SK-N-SH (cell line): ENCODE measurements around the gene NDUFS7. TPM values are rescaled to one million over a fixed set of nuclear protein-coding genes. Genes with fewer than 3 reads are reported as not detected.

Experiments used
- CTCF ChIA-PET: fragments of 300-600, 350-600 bp; formaldehyde crosslinking; extraction: SDS; loops from one replicate; lab custom pipeline; 2021; lab: Yijun Ruan, JAX
- POLR2A ChIA-PET: fragments of 350-600 bp; sonication (Branson Sonifier 250); formaldehyde crosslinking; extraction: SDS; loops from one replicate; lab custom pipeline; 2020; ENCODE audit warnings: antibody characterized with exemption, inconsistent platforms; lab: Yijun Ruan, JAX
- DNase-seq: peaks from one replicate; pipeline ENCODE4 v3.0.0; 2012
- H2AFZ ChIP-seq: fragments of 200-600 bp; sonication (generic); 2 replicates; pipeline ENCODE4 v1.8.1; 2016; ENCODE audit warnings: antibody characterized with exemption, mild to moderate bottlenecking, low read depth
- H3F3A ChIP-seq: fragments of 200-600 bp; sonication (generic); replicated peaks from 2 replicates; pipeline ENCODE3; 2016; ENCODE audit warnings: antibody characterized with exemption, mild to moderate bottlenecking; ENCODE audit not compliant: insufficient read depth
- H3K27ac ChIP-seq, 2 experiments: fragments of 200-500 bp in 1 of 2; fragments of 200-600 bp in 1 of 2; sonication (Bioruptor generic) in 1 of 2; sonication (generic), shearing (Covaris generic) in 1 of 2; 2 replicates each; pipeline versions ENCODE4 v1.5.1 to v1.6.1; 2014 to 2016; ENCODE audit warnings: low read depth in 2 of 2, inconsistent platforms in 1 of 2, low read length in 1 of 2, mild to moderate bottlenecking in 1 of 2, mixed read lengths in 1 of 2
- H3K27me3 ChIP-seq: fragments of 200-600 bp; sonication (generic), shearing (Covaris generic); 2 replicates; pipeline ENCODE4 v1.6.1; 2016; ENCODE audit warnings: mixed run types; ENCODE audit not compliant: insufficient read depth
- H3K36me3 ChIP-seq, 2 experiments: fragments of 200-500 bp in 1 of 2; fragments of 200-600 bp in 1 of 2; sonication (Bioruptor generic) in 1 of 2; sonication (generic) in 1 of 2; replicated peaks in 1 of 2; 2 replicates each; pipeline versions ENCODE3 to v1.5.1; 2014 to 2016; ENCODE audit warnings: low read length in 1 of 2, mild to moderate bottlenecking in 1 of 2; ENCODE audit not compliant: insufficient read depth in 2 of 2, control insufficient read depth in 1 of 2
- H3K4me1 ChIP-seq, 2 experiments: fragments of 200-500 bp in 1 of 2; fragments of 200-600 bp in 1 of 2; sonication (Bioruptor generic) in 1 of 2; sonication (generic), shearing (Covaris generic) in 1 of 2; 2 replicates each; pipeline versions ENCODE4 v1.5.1 to v1.6.1; 2014 to 2016; ENCODE audit warnings: low read depth in 1 of 2, low read length in 1 of 2, mixed run types in 1 of 2; ENCODE audit not compliant: insufficient read depth in 2 of 2, control insufficient read depth in 1 of 2
- H3K4me2 ChIP-seq: fragments of 200-600 bp; sonication (generic), shearing (Covaris generic); 2 replicates; pipeline ENCODE4 v1.6.1; 2017; ENCODE audit warnings: mixed run types
- H3K4me3 ChIP-seq, 2 experiments: fragments of 200-500 bp in 1 of 2; fragments of 200-600 bp in 1 of 2; sonication (Bioruptor generic) in 1 of 2; sonication (generic), shearing (Covaris generic) in 1 of 2; 2 replicates each; pipeline versions ENCODE4 v1.5.1 to v1.8.1; 2014 to 2016; ENCODE audit warnings: low read depth in 2 of 2, inconsistent platforms in 1 of 2, low read length in 1 of 2, mild to moderate bottlenecking in 1 of 2, mixed read lengths in 1 of 2, moderate library complexity in 1 of 2
- H3K79me2 ChIP-seq: fragments of 200-600 bp; sonication (generic); 2 replicates; pipeline ENCODE4 v1.8.1; 2017; ENCODE audit warnings: mild to moderate bottlenecking; ENCODE audit not compliant: insufficient read depth
- H3K9ac ChIP-seq: fragments of 200-600 bp; sonication (generic); 2 replicates; pipeline ENCODE4 v1.6.1; 2017; ENCODE audit warnings: mixed run types
- H3K9me2 ChIP-seq: fragments of 200-600 bp; sonication (generic); 2 replicates; pipeline ENCODE4 v1.6.1; 2017; ENCODE audit warnings: mixed run types
- H3K9me3 ChIP-seq: fragments of 200-600 bp; sonication (generic); 2 replicates; pipeline ENCODE4 v1.6.1; 2017; ENCODE audit warnings: mixed run types, mild to moderate bottlenecking, moderate library complexity
- H4K20me1 ChIP-seq: fragments of 200-600 bp; sonication (generic); 2 replicates; pipeline ENCODE4 v1.6.1; 2017; ENCODE audit warnings: mild to moderate bottlenecking, mixed run types; ENCODE audit not compliant: insufficient read depth
- EZH2phosphoT487 ChIP-seq: fragments of 200-600 bp; sonication (generic); IDR thresholded peaks from 2 replicates; pipeline ENCODE4 v1.6.1; 2017; ENCODE audit warnings: low read depth, mixed run types, mild to moderate bottlenecking, antibody characterized with exemption, moderate library complexity, borderline replicate concordance
- FOXJ3 ChIP-seq: sonication (generic); formaldehyde crosslinking; IDR thresholded peaks from 2 replicates; pipeline ENCODE4 v1.5.1; 2020; ENCODE audit warnings: mild to moderate bottlenecking, missing genetic modification reagents
- MEF2A ChIP-seq: IDR thresholded peaks from 2 replicates; pipeline ENCODE4 v1.4.0; 2012; ENCODE audit warnings: low read depth, borderline replicate concordance
- RFX5 ChIP-seq: IDR thresholded peaks from 2 replicates; pipeline ENCODE4 v1.6.1; 2012; ENCODE audit warnings: mild to moderate bottlenecking, improper control_type of control experiment, low read length
- RXRA ChIP-seq: IDR thresholded peaks from 2 replicates; pipeline ENCODE4 v1.4.0; 2012; ENCODE audit warnings: low read depth, mild to moderate bottlenecking, borderline replicate concordance
- SIN3A ChIP-seq: IDR thresholded peaks from 2 replicates; pipeline ENCODE4 v1.6.1; 2012; ENCODE audit warnings: low read depth, mild to moderate bottlenecking, low read length, moderate library complexity, borderline replicate concordance
- TAF1 ChIP-seq: IDR thresholded peaks from 2 replicates; pipeline ENCODE4 v1.6.1; 2012; ENCODE audit warnings: low read depth, mild to moderate bottlenecking, low read length, moderate library complexity, borderline replicate concordance
- TCF12 ChIP-seq: IDR thresholded peaks from 2 replicates; pipeline ENCODE4 v1.4.0; 2012
- WGBS: methylation state at CpG from one replicate; pipeline ENCODE4 v1.1.6; 2017; ENCODE audit warnings: low lambda C conversion rate; 5-methylcytosine and 5-hydroxymethylcytosine counted together
- polyA plus RNA-seq, 3 experiments: library from polyadenylated mRNA; depleted of rRNA; stranded (reverse); fragments of >200 nt; gene quantifications; 2 replicates each; pipeline ENCODE4 v1.2.3, GENCODE V29; 2012
- TF ChIP-seq, protein P1 (sequence below): IDR thresholded peaks from 2 replicates; pipeline ENCODE4 v1.6.1; 2012; ENCODE audit warnings: mild to moderate bottlenecking, low read depth, low read length, moderate library complexity
- TF ChIP-seq, protein P2 (sequence below): IDR thresholded peaks from 2 replicates; pipeline ENCODE4; 2012
- TF ChIP-seq, protein P3 (sequence below): fragments of 150-350 bp; IDR thresholded peaks from 2 replicates; pipeline ENCODE4 v1.6.1; 2017; ENCODE audit warnings: antibody characterized with exemption, low read length, low read depth, borderline replicate concordance
- TF ChIP-seq, protein P4 (sequence below): fragments of 150-350 bp; IDR thresholded peaks from 2 replicates; pipeline ENCODE4 v1.6.1; 2016; ENCODE audit warnings: mild to moderate bottlenecking, low read depth, low read length

NDUFS7 gene
- polyA plus RNA-seq, 1 of the 3 experiments (the other 2 are of a cell fraction): 66.4 TPM

DNA sequence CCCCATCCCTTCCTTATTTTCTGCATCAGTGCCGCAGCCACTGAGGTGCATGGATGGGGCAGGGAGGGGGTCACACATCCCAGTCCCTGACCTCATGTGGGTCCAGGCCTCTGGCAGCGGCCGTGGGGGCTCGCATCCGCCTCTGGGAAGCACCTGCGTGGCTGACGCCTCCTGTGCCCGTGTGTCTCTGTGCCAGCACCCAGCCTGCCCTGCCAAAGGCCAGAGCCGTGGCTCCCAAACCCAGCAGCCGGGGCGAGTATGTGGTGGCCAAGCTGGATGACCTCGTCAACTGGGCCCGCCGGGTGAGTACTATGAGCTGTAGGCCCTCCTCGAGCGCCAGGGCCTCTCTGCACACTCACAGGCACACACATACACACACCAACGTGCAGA is 4.9 kb downstream of the NDUFS7 start:
- WGBS: 97% methylated on average over 6 of the region's 17 CpGs
- Histone ChIP-seq H3K4me2 (no peak overlapping the region), H3K9ac (no peak overlapping the region), H3K9me2 (no peaks in the 10 kb centered on the region), H3K4me3 (no peak overlapping the region), H3K27ac (no peak overlapping the region), H3F3A (peaks cover 8% of the 10 kb centered on the region), H3K79me2 (peaks cover 17% of the 10 kb centered on the region), H3K27me3 (no peaks in the 10 kb centered on the region), H3K36me3 (peaks cover 0 to 15% of the 10 kb centered on the region in 2 experiments), H4K20me1 (no peaks in the 10 kb centered on the region), H3K9me3 (no peaks in the 10 kb centered on the region)
- ChIA-PET POLR2A (no interaction called here), CTCF (no interaction called here)
- no peak for DNase-seq
- TF ChIP-seq, protein P1, sequence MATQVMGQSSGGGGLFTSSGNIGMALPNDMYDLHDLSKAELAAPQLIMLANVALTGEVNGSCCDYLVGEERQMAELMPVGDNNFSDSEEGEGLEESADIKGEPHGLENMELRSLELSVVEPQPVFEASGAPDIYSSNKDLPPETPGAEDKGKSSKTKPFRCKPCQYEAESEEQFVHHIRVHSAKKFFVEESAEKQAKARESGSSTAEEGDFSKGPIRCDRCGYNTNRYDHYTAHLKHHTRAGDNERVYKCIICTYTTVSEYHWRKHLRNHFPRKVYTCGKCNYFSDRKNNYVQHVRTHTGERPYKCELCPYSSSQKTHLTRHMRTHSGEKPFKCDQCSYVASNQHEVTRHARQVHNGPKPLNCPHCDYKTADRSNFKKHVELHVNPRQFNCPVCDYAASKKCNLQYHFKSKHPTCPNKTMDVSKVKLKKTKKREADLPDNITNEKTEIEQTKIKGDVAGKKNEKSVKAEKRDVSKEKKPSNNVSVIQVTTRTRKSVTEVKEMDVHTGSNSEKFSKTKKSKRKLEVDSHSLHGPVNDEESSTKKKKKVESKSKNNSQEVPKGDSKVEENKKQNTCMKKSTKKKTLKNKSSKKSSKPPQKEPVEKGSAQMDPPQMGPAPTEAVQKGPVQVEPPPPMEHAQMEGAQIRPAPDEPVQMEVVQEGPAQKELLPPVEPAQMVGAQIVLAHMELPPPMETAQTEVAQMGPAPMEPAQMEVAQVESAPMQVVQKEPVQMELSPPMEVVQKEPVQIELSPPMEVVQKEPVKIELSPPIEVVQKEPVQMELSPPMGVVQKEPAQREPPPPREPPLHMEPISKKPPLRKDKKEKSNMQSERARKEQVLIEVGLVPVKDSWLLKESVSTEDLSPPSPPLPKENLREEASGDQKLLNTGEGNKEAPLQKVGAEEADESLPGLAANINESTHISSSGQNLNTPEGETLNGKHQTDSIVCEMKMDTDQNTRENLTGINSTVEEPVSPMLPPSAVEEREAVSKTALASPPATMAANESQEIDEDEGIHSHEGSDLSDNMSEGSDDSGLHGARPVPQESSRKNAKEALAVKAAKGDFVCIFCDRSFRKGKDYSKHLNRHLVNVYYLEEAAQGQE: no peak
- TF ChIP-seq, protein P2, sequence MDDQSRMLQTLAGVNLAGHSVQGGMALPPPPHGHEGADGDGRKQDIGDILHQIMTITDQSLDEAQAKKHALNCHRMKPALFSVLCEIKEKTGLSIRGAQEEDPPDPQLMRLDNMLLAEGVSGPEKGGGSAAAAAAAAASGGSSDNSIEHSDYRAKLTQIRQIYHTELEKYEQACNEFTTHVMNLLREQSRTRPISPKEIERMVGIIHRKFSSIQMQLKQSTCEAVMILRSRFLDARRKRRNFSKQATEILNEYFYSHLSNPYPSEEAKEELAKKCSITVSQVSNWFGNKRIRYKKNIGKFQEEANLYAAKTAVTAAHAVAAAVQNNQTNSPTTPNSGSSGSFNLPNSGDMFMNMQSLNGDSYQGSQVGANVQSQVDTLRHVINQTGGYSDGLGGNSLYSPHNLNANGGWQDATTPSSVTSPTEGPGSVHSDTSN: no peak
- TF ChIP-seq EZH2phosphoT487 (no peak), MEF2A (no peak), SIN3A (no peak), TAF1 (no peak), TCF12 (no peak), RFX5 (no peak), FOXJ3 (CRISPR knock-in tag) (no peak), RXRA (no peak)
- TF ChIP-seq, protein P3, sequence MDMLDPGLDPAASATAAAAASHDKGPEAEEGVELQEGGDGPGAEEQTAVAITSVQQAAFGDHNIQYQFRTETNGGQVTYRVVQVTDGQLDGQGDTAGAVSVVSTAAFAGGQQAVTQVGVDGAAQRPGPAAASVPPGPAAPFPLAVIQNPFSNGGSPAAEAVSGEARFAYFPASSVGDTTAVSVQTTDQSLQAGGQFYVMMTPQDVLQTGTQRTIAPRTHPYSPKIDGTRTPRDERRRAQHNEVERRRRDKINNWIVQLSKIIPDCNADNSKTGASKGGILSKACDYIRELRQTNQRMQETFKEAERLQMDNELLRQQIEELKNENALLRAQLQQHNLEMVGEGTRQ: no peak
- TF ChIP-seq, protein P4, sequence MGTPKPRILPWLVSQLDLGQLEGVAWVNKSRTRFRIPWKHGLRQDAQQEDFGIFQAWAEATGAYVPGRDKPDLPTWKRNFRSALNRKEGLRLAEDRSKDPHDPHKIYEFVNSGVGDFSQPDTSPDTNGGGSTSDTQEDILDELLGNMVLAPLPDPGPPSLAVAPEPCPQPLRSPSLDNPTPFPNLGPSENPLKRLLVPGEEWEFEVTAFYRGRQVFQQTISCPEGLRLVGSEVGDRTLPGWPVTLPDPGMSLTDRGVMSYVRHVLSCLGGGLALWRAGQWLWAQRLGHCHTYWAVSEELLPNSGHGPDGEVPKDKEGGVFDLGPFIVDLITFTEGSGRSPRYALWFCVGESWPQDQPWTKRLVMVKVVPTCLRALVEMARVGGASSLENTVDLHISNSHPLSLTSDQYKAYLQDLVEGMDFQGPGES: no peak
- TF ChIP-seq, all 33 proteins: peak for 0
- Histone ChIP-seq H2AFZ (no peak overlapping the region), H3K4me1 (peaks cover 0 to 5% of the 10 kb centered on the region in 2 experiments; a peak in 1 of 4 replicates)
